Mesenchymal stem cell (in vitro differentiated cells and primary cell): ENCODE results near the gene LHX1.

Source experiments
- DNase-seq: peaks from one replicate; pipeline ENCODE4 v3.0.0-alpha.2; 2013
- H2AFZ ChIP-seq: one replicate; pipeline ENCODE4 v1.6.1; 2013; ENCODE audit warnings: low read depth, mild to moderate bottlenecking, control low read depth, inconsistent platforms, low read length, moderate library complexity
- H2AK5ac ChIP-seq: 2 replicates; pipeline ENCODE4 v1.6.1; 2013; ENCODE audit warnings: low read length, moderate library complexity, mild to moderate bottlenecking, inconsistent platforms; ENCODE audit not compliant: severe bottlenecking
- H2BK120ac ChIP-seq: one replicate; pipeline ENCODE4 v1.6.1; 2013; ENCODE audit warnings: low read depth, mild to moderate bottlenecking, inconsistent platforms, low read length, moderate library complexity
- H2BK12ac ChIP-seq, 2 experiments: one replicate each; pipeline ENCODE4 v1.6.1; 2013; ENCODE audit warnings: inconsistent platforms in 2 of 2, low read length in 2 of 2, mild to moderate bottlenecking in 2 of 2, moderate library complexity in 2 of 2, control low read depth in 1 of 2
- H2BK15ac ChIP-seq: one replicate; pipeline ENCODE4 v1.6.1; 2013; ENCODE audit warnings: mild to moderate bottlenecking, low read depth, inconsistent platforms; ENCODE audit not compliant: poor library complexity, severe bottlenecking
- H2BK5ac ChIP-seq: 2 replicates; pipeline ENCODE4 v1.6.1; 2013; ENCODE audit warnings: low read depth, mild to moderate bottlenecking, low read length, control low read depth, inconsistent platforms; ENCODE audit not compliant: poor library complexity, severe bottlenecking
- H3K14ac ChIP-seq, 2 experiments: one replicate each; pipeline ENCODE4 v1.6.1; 2013; ENCODE audit warnings: inconsistent platforms in 2 of 2, low read length in 2 of 2, control low read depth in 1 of 2, mild to moderate bottlenecking in 1 of 2, moderate library complexity in 1 of 2
- H3K18ac ChIP-seq, 2 experiments: one replicate each; pipeline ENCODE4 v1.6.1; 2013; ENCODE audit warnings: inconsistent platforms in 2 of 2, low read length in 2 of 2, control low read depth in 1 of 2, low read depth in 1 of 2, mild to moderate bottlenecking in 1 of 2
- H3K23ac ChIP-seq, 2 experiments: one replicate each; pipeline ENCODE4 v1.6.1; 2013; ENCODE audit warnings: inconsistent platforms in 2 of 2, low read length in 2 of 2, mild to moderate bottlenecking in 2 of 2, moderate library complexity in 2 of 2, control low read depth in 1 of 2
- H3K27ac ChIP-seq: 2 replicates; pipeline ENCODE4 v1.5.1; 2013; ENCODE audit warnings: mild to moderate bottlenecking, moderate library complexity, low read length, control low read depth, inconsistent platforms; ENCODE audit not compliant: poor library complexity, severe bottlenecking
- H3K27me3 ChIP-seq, 2 experiments: 2 replicates each; pipeline versions ENCODE4 v1.6.1 to v1.7.0; 2013; ENCODE audit warnings: low read length in 2 of 2, mild to moderate bottlenecking in 2 of 2, moderate library complexity in 2 of 2, control low read depth in 1 of 2, inconsistent platforms in 1 of 2; ENCODE audit not compliant: control insufficient read depth in 1 of 2, insufficient read depth in 1 of 2
- H3K36me3 ChIP-seq, 2 experiments: 2 replicates each; pipeline versions ENCODE4 v1.6.1 to v1.7.0; 2013; ENCODE audit warnings: low read length in 2 of 2, control low read depth in 1 of 2, inconsistent platforms in 1 of 2, low read depth in 1 of 2, mild to moderate bottlenecking in 1 of 2; ENCODE audit not compliant: insufficient read depth in 2 of 2, control insufficient read depth in 1 of 2
- H3K4ac ChIP-seq, 2 experiments: one replicate each; pipeline ENCODE4 v1.6.1; 2013; ENCODE audit warnings: inconsistent platforms in 2 of 2, low read length in 2 of 2, mild to moderate bottlenecking in 2 of 2, moderate library complexity in 2 of 2, control low read depth in 1 of 2, low read depth in 1 of 2
- H3K4me1 ChIP-seq: 2 replicates; pipeline ENCODE4 v1.6.1; 2013; ENCODE audit warnings: low read depth, low read length, control low read depth; ENCODE audit not compliant: control insufficient read depth, insufficient read depth
- H3K4me2 ChIP-seq: 2 replicates; pipeline ENCODE4 v1.6.1; 2013; ENCODE audit warnings: low read length, mild to moderate bottlenecking, inconsistent platforms; ENCODE audit not compliant: poor library complexity, severe bottlenecking
- H3K4me3 ChIP-seq, 2 experiments: 2 replicates each; pipeline versions ENCODE4 v1.5.1 to v1.7.0; 2013; ENCODE audit warnings: low read length in 2 of 2, mild to moderate bottlenecking in 2 of 2, control low read depth in 1 of 2, low read depth in 1 of 2; ENCODE audit not compliant: insufficient read depth in 1 of 2
- H3K79me1 ChIP-seq: replicated peaks from 2 replicates; pipeline ENCODE4 v1.6.1; 2013; ENCODE audit warnings: mild to moderate bottlenecking, control low read depth, low read length, inconsistent platforms; ENCODE audit not compliant: poor library complexity, severe bottlenecking
- H3K9ac ChIP-seq: 2 replicates; pipeline ENCODE4 v1.7.0; 2013; ENCODE audit warnings: mild to moderate bottlenecking, low read length, moderate library complexity
- H3K9me3 ChIP-seq: 2 replicates; pipeline ENCODE4 v1.7.0; 2013; ENCODE audit warnings: mild to moderate bottlenecking, low read length; ENCODE audit not compliant: control insufficient read depth
- H4K8ac ChIP-seq: one replicate; pipeline ENCODE4 v1.6.1; 2013; ENCODE audit warnings: inconsistent platforms, mild to moderate bottlenecking, low read length, moderate library complexity
- H4K91ac ChIP-seq: one replicate; pipeline ENCODE4 v1.6.1; 2013; ENCODE audit warnings: mild to moderate bottlenecking, low read length, inconsistent platforms
- WGBS: methylation state at CpG from one replicate; pipeline ENCODE4 v1.1.7; 2013; ENCODE audit warnings: mixed read lengths; 5-methylcytosine and 5-hydroxymethylcytosine counted together

Gene LHX1

DNA sequence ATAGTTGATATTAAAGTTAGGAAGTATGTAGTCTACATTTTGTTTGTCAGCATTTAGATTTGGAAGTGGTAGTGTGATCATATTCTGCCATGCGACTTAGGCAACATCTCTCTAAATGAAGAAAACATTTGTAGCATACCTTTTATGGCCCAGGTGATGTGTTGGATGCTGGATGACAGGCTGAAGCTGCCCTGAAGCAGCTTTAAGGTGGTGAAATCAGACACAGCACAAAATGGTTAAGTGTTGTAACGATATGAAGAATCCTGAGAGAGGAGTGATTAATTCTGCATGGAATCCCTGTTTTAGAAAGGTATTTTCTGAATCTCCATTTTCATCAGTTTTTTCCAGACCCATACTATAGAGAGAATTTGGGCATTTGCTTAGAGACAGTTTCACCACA, 39.8 kb downstream of the LHX1 start:
- no peak overlapping the region for H3K14ac ChIP-seq
- peaks cover 8% of the 10 kb centered on the region for H3K79me1 ChIP-seq
- no peak overlapping the region for H3K4me3 ChIP-seq
- H3K23ac ChIP-seq, result no peak overlapping the region
- H2BK15ac ChIP-seq, result no peak overlapping the region
- no peak overlapping the region for H2BK120ac ChIP-seq
- no peak overlapping the region for H3K27ac ChIP-seq
- no peaks in the 10 kb centered on the region for H3K36me3 ChIP-seq
- H3K9ac ChIP-seq, result no peak overlapping the region
- H2AFZ ChIP-seq, result no peak overlapping the region
- no peaks in the 10 kb centered on the region for H3K9me3 ChIP-seq
- 89% methylated on average over 1 of the region's 2 CpGs for WGBS
- H4K8ac ChIP-seq, result no peak overlapping the region
- H3K4ac ChIP-seq, result no peak overlapping the region
- H3K27me3 ChIP-seq, result no peaks in the 10 kb centered on the region
- no peak overlapping the region for H2AK5ac ChIP-seq
- H3K4me1 ChIP-seq, result peaks cover 1% of the 10 kb centered on the region
- H2BK12ac ChIP-seq, result no peak overlapping the region
- H3K18ac ChIP-seq, result no peak overlapping the region
- no peak for DNase-seq
- no peak overlapping the region for H4K91ac ChIP-seq
- no peak overlapping the region for H3K4me2 ChIP-seq
- no peak overlapping the region for H2BK5ac ChIP-seq

DNA sequence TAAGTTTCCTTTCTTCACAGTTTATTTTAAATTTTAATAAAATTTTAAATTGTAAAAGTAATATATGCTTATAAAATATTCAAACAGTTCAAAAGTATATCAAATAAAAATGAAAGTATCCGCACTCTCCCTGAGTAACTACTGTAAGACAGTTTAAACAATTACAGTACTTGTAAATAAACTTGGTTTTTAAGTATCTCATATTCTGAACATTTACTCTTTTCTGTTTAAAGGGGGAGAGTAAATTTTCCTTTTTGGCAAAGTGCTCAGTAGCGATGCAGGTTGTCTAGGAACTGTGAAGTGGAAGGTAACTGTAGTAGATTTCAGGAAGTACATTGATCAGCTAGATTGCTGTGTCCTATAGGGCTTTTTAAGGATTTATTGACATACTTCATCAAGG, 40.3 kb downstream of the LHX1 start:
- peaks cover 8% of the 10 kb centered on the region for H3K79me1 ChIP-seq
- no peak overlapping the region for H4K8ac ChIP-seq
- H2AFZ ChIP-seq, result no peak overlapping the region
- H3K4me2 ChIP-seq, result no peak overlapping the region
- no peak overlapping the region for H2BK5ac ChIP-seq
- H3K14ac ChIP-seq, result no peak overlapping the region
- H2BK120ac ChIP-seq, result no peak overlapping the region
- 100% methylated on average over 1 of the region's 2 CpGs for WGBS
- H3K9me3 ChIP-seq, result no peaks in the 10 kb centered on the region
- H3K27ac ChIP-seq, result no peak overlapping the region
- H3K27me3 ChIP-seq, result no peaks in the 10 kb centered on the region
- no peak overlapping the region for H3K4ac ChIP-seq
- H3K4me3 ChIP-seq, result no peak overlapping the region
- H3K36me3 ChIP-seq, result peaks cover 0 to 1% of the 10 kb centered on the region in 2 experiments
- H3K9ac ChIP-seq, result no peak overlapping the region
- no peak overlapping the region for H2BK12ac ChIP-seq
- H3K4me1 ChIP-seq, result peaks cover 1% of the 10 kb centered on the region
- H3K23ac ChIP-seq, result no peak overlapping the region
- no peak overlapping the region for H4K91ac ChIP-seq
- no peak overlapping the region for H2AK5ac ChIP-seq
- no peak for DNase-seq
- H2BK15ac ChIP-seq, result no peak overlapping the region
- H3K18ac ChIP-seq, result no peak overlapping the region

DNA sequence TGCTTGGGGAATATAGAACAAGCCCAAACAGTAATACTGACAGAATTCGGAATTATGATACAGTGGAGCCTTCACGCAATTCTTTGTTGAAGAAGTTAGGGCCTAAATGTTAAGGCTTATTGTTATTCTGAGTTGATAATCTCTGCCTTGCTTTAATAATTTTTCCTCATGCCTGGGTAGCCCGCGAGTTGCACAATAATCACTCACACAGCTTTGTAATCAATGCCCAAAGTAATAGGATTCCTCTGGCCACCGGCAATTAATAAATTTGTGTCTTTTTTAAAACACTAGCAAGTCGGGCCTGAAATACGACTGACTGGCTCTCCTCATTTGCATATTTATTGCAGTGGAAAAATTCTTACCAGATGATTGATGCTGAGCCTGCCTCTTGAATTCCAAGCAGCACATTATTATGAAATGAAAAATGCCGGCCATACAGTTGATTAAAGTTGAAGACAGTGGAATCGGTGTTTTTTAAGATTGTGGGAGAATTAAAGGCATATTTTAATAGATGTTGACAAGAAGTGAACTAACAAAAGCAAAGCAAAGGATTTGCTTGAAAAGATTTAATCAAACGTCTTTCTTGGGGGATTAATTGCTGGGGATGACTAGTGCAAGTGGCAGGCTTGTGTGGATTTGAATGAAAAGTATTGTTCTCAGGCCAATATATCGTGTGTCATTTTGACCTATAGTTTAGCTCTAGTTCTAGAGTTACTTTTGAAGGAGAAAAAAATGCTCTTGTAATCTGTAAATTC, 41.7 kb downstream of the LHX1 start:
- WGBS, result 80% methylated on average over 11 of the region's 11 CpGs
- H4K91ac ChIP-seq, result no peak overlapping the region
- no peak overlapping the region for H2BK12ac ChIP-seq
- H3K4me1 ChIP-seq, result no peaks in the 10 kb centered on the region
- DNase-seq, result peak; percentile 24
- H3K18ac ChIP-seq, result no peak overlapping the region
- H2BK5ac ChIP-seq, result no peak overlapping the region
- H4K8ac ChIP-seq, result no peak overlapping the region
- no peak overlapping the region for H3K23ac ChIP-seq
- no peaks in the 10 kb centered on the region for H3K27me3 ChIP-seq
- H2AK5ac ChIP-seq, result no peak overlapping the region
- H2BK15ac ChIP-seq, result no peak overlapping the region
- H3K9ac ChIP-seq, result no peak overlapping the region
- H2BK120ac ChIP-seq, result peak overlapping the region; percentile 19
- H3K4me2 ChIP-seq, result no peak overlapping the region
- H3K4me3 ChIP-seq, result no peak overlapping the region
- H3K14ac ChIP-seq, result no peak overlapping the region
- no peak overlapping the region for H2AFZ ChIP-seq
- no peaks in the 10 kb centered on the region for H3K9me3 ChIP-seq
- no peak overlapping the region for H3K4ac ChIP-seq
- peaks cover 3% of the 10 kb centered on the region in 2 experiments for H3K36me3 ChIP-seq
- H3K79me1 ChIP-seq, result peaks cover 15% of the 10 kb centered on the region
- H3K27ac ChIP-seq, result no peak overlapping the region

DNA sequence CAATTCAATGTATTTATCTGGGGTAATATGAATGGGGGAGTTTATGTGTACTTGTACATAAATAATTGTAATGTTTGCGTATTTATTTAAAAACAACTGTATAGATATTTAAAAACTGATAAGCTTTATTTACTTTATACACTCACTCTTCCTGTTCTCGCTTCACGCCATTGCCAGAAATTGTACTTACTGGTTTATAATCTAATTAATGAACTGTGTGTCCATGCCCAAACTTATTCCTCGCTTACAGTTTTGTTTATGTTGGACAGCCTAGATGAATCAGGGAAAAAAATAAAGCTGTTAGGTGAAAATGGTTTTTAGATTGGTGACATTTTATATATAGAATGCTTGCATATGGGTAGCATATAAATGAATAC, 42.3 kb downstream of the LHX1 start:
- Histone ChIP-seq H2AK5ac (no peak overlapping the region), H2BK5ac (no peak overlapping the region), H3K36me3 (peaks cover 3 to 6% of the 10 kb centered on the region in 2 experiments), H3K79me1 (peaks cover 16% of the 10 kb centered on the region), H3K4me1 (no peaks in the 10 kb centered on the region), H2AFZ (no peak overlapping the region), H2BK15ac (no peak overlapping the region), H4K91ac (no peak overlapping the region), H3K23ac (no peak overlapping the region), H4K8ac (no peak overlapping the region), H3K4me2 (no peak overlapping the region), H3K4me3 (no peak overlapping the region), H2BK12ac (no peak overlapping the region), H3K4ac (no peak overlapping the region), H3K9ac (no peak overlapping the region), H3K27ac (no peak overlapping the region), H3K14ac (no peak overlapping the region), H3K9me3 (no peaks in the 10 kb centered on the region), H2BK120ac (no peak overlapping the region), H3K18ac (no peak overlapping the region), H3K27me3 (no peaks in the 10 kb centered on the region)
- DNase-seq, result peak; percentile 12
- WGBS, result no CpG with 5 or more reads among the region's 4 CpGs
